ENCODE data around the gene ACTR3.

The ACTR3 gene

GRCh38 chr2:113876503-113877387 lies 13.1 kb upstream of the ACTR3 start:
- DNase-seq (ENCODE audit: low read depth), result peak; percentile 32

GRCh38 chr2:113877711-113878598 lies 11.9 kb upstream of the ACTR3 start:
- no peak for DNase-seq (ENCODE audit: low read depth)

- no peak for DNase-seq (ENCODE audit: low read depth)
Observed at GRCh38 chr2:113878743-113879142, 11.1 kb upstream of the ACTR3 start.

DNA sequence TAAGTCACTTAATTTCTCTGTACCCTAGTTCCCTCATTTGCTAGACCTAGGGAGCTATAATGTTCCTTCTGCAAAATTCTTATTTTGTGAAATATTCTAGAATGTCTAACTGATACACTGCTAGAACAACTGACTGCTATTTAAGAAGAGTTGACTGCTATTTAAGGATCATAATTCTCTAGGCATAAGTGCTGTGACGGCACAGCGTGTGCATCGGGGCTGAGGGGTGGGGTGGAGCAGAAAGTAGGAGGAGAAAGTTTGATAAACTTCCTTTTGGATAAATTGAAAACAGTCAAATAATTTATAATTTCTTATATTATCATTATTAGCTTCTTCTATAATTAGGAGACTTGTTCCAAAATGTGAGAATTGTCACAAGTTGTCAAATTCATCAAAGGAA lies 10.4 kb upstream of the ACTR3 start:
- DNase-seq (ENCODE audit: low read depth), result no peak

- DNase-seq (ENCODE audit: low read depth), result no peak
Observed at GRCh38 chr2:113886479-113887008, 3.3 kb upstream of the ACTR3 start.

DNA sequence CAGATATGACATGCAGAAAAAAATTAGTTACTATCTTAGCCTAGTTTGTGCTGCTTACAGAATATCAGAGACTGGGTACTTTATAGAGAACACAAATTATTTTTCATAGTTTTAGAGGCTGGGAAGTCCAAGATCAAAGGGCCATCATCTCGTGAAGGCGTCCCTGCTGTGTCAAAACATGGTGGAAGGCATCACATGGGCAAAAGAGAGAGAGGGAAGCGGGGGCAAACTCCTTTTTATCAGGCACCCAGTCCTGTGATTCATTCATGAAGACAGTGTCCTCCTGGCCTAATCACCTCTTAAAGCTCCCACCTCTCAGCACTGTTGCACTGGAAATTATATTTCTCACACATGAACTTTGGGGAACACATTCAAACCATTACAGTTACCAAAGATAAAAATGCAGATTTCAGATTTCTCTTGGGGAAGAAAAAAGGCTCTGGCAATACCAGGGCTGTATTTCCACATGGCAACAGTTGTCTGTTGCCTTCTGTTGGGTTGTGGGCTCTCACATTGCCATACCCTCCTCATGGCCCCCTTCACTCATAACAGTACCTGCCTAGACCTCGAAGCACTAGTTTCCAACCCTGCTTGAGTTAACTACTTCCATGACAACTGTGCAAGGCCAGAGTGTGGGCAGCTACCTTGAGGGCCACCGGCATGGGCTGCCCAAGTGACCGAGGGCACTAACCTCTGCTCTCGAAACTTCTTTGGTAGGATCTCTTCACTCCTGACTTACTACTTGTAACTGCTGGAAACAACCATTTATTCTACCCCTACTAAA lies 2.7 kb upstream of the ACTR3 start:
- no peak for DNase-seq (ENCODE audit: low read depth)

GRCh38 chr2:113888641-113889470 lies 1.0 kb upstream of the ACTR3 start:
- DNase-seq (ENCODE audit: low read depth), result no peak

- peak; percentile 76 for DNase-seq (ENCODE audit: low read depth)
Observed at GRCh38 chr2:113890253-113891235, 655 bp downstream of the ACTR3 start.

- no peak for DNase-seq (ENCODE audit: low read depth)
Observed at GRCh38 chr2:113891265-113891959, 1.5 kb downstream of the ACTR3 start.

- DNase-seq (ENCODE audit: low read depth), result no peak
Observed at GRCh38 chr2:113892004-113892710, 2.3 kb downstream of the ACTR3 start.

DNA sequence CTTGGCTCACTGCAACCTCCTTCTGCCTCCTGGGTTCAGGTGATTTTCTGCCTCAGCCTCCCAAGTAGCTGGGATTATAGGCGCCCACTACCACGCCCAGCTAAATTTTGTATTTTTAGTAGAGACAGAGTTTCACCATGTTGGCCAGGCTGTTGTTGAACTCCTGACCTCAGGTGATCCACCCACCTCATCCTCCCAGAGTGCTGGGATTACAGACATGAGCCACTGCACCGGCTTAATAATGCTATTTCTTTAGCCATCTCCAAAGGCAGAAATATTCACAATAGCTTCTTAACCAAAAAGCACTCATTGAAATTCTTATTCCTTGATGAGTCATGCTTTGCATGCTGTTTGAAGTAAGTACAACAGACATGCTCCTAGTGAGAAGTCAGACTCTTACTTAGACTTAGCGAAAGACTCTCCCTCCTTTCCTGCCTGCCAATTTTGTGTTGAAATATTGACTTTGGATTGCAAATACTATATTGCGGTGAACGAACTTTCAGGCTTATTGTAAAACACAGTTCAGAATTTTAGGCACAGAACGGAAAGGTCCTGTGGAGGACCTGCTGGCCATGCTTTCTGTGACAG lies 4.4 kb downstream of the ACTR3 start:
- no peak for DNase-seq (ENCODE audit: low read depth)

- no peak for DNase-seq (ENCODE audit: low read depth)
Observed at GRCh38 chr2:113895301-113895700, 5.4 kb downstream of the ACTR3 start.

- DNase-seq (ENCODE audit: low read depth), result no peak
Observed at GRCh38 chr2:113895819-113896563, 6.1 kb downstream of the ACTR3 start.

DNA sequence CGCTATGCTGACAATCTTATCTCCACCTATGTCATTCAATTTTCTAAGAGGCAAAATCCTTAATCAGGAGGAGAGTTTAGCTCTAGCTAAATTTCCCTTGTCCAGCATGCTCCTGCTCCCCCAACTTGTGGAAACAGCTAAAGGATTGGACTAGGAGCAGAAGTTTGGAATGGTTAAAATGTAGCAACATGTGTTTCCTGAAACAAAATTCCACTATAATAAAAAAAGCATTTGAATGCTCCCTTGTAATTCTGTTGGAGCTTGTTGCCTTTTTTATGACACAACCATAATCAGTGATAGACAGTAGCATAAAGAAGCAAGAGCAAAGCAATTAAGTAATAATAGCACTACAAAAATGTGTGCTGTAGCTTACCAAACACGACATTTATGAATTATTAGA lies 6.9 kb downstream of the ACTR3 start:
- DNase-seq (ENCODE audit: low read depth), result no peak

- no peak for DNase-seq (ENCODE audit: low read depth)
Observed at GRCh38 chr2:113898081-113898480, 8.2 kb downstream of the ACTR3 start.

DNA sequence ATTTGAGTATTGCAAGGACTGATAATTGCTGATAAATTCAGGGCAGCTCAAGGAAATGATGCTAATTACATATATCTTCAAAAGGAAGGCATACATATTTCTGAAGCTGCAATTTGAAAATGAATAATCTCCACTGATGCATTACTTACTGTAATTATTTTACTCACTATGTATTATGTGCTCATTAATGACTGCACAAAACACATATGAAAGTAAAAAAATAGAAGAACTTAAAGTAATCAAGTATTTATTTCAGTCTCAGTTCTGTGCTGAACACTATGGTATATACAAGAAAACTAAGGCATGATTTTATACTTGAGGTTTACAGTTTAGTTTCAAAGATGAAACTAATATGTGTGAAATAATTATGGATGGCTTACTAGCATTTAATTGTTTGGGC lies 9.3 kb downstream of the ACTR3 start:
- DNase-seq (ENCODE audit: low read depth), result no peak

GRCh38 chr2:113901943-113902342 lies 12.1 kb downstream of the ACTR3 start:
- no peak for DNase-seq (ENCODE audit: low read depth)

All from stimulated activated CD8-positive, alpha-beta memory T cell treated with anti-CD3 and anti-CD28 coated beads, Interleukin-12 subunit alpha, Interleukin-12 subunit beta, amount 100 ng/mL, for 1 hour (primary cell).